Measurements from ENCODE around the gene FASN. TPM values are rescaled to one million over a fixed set of nuclear protein-coding genes. Genes with fewer than 3 reads are reported as not detected.

FASN gene
- 132 to 142 TPM (median 139 TPM) in 5 replicates for total RNA-seq (2022; extraction: Qiagen RNA extraction)

GRCh38 chr17:82098169-82098938 lies at the start of gene FASN:
TSS of gene FASN (minus strand) at chr17:82098236. CDS start at chr17:82096445, 1,791 bp downstream.

DNA sequence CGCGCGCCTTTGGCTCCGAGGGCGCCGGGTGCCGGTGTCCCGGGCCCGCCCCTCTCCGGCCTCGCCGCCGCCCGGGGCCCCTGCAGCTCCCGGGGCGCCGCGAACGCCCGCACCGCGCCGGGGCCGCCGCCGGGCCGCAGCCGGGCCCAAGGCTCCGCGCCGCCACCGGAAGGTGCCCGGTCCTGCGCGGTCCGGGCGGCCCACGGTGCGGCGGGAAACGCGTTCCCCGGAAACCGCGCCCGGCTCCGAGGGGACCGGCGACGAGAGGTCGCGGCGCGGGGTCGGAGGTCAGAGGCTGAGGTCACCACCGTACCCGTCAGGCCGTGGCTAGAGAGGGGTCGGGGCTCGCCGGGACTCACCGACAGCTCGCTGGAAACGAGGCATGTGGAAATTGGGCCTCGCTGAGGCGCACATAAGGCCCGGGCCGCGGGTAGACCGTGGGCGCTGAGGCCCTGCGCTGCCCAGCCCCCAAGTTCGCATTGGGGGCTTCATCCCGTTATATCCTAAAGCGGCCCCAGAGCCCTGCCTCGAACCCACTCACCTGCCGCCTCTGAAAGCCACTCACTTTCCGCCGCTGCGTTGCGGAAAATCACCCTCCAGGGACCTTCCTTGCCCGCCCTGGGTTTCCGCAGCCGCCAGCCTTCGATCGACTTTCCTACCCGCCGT lies 32.3 kb downstream of the FASN start, which contains the start of gene DUS1L:
Gene DUS1L, minus strand, starts transcription at position 167 of the 666 bp plus-strand sequence. CDS start 745 bp downstream, outside the sequence.

DNA sequence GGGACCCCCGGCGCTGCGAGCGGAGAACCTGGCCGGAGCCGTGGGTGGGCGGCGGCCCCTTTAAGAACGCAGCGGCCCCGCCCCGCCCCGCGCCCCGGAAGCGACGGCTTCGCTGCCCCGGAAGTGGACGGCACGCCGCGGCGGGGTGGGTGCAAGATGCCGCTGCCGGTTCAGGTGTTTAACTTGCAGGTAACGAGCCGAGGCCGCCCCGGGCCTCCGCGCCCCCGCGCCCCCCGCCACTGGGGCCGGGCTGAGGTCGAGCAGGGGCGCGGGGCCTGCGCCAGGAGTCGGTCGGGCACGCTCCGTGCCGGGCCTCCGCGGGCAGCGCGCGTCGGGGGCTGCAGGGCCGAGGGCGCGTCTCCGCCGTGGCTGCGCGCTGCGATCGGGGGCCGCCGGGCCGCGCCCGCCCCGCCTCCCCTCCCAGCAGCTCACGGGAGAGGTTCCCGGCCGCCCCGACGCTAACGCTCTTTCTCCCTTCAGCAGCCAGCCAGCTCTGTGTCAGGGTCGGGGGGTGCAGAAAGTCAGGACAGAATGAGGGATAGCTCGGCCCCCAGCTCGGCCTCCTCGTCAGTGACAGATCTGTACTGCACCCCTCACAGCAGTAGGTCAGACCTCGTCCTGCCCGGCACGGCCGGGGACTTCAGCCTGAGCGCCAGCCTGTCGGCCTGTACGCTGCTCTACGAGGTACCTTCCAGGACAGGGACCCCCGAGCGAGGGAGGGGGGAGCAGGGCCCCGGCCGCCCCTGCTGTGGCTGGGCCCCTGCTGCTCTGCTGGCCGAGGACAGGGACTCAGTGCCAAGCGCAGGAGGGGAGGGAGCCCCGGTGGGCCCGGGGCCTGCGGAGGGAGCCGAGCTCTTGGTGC lies 46.0 kb downstream of the FASN start, which contains the start of the genes GPS1 and RFNG:
Gene GPS1, plus strand, starts transcription at position 123 of the 862 bp plus-strand sequence. Its CDS starts 34 bp downstream, at position 157.
Gene RFNG, minus strand, starts transcription at position 36 of the 862 bp plus-strand sequence. CDS start 45 bp downstream, outside the sequence.

DNA sequence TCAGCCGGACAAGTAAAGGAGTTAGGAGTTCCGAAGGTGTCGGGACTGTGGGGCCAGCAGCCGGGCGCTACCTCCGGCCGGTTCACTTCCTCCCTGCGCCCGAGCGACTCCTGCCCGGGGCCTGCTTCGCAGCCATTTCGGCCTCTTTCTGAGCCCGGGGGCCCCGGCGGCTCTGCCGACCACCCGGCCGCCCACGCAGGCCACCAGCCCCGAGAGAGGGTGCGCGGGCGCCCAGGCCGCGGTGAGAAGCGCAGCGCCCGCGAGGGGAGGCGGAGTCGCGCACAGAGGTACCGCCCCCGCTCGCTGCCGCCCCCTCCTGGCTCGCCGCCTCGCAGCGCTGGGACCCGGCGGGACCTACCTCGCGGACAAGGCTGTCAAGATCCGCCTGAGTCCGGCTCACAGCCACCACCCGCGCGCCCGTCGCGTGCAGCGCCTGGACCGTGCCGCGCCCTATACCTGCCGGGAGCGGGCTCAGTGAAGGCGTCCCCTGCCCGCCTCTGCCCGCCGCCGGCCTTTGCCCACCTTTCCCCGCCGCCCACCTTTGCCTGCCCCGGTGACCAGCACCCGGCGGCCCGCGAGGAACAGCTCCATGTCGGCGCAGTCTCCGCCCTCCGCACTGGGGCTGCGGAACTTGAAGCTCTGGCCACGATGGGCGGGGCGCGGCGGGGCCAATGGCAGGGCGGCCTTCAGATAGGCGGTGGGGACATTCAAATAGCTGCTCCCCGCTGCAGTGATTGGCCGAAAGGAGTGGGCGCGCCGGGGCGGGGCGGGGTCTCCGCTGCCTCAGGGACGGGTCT lies 60.7 kb downstream of the FASN start, which contains the start of gene DCXR:
Gene DCXR, minus strand, starts transcription at position 606 of the 797 bp plus-strand sequence. Its CDS starts 15 bp downstream, at position 591.

GRCh38 chr17:82031303-82031884 lies 66.6 kb downstream of the FASN start, which contains the start of gene RAC3:
TSS of gene RAC3 (plus strand) at chr17:82031678. CDS start at chr17:82031762, 84 bp downstream.

Other genes starting within 250 kb of the FASN start
- gene P4HB, start 237.7 kb downstream of the FASN start, total RNA-seq (2022; extraction: Qiagen RNA extraction): 666 to 810 TPM (median 679 TPM) in 5 replicates
- gene ARHGDIA, start 226.9 kb downstream of the FASN start, total RNA-seq (2022; extraction: Qiagen RNA extraction): 561 to 665 TPM (median 634 TPM) in 5 replicates
- 171 to 247 TPM (median 233 TPM) in 5 replicates for gene ALYREF, start 206.7 kb downstream of the FASN start, total RNA-seq (2022; extraction: Qiagen RNA extraction)
- gene ANAPC11, start 206.5 kb downstream of the FASN start, total RNA-seq (2022; extraction: Qiagen RNA extraction): 179 to 295 TPM (median 289 TPM) in 5 replicates
- gene NPB, start 196.0 kb downstream of the FASN start, total RNA-seq (2022; extraction: Qiagen RNA extraction): 0.36 to 0.59 TPM (median 0.53 TPM) in 5 replicates
- 14.4 to 17.4 TPM (median 16.9 TPM) in 5 replicates for gene PCYT2, start 186.8 kb downstream of the FASN start, total RNA-seq (2022; extraction: Qiagen RNA extraction)
- 32.8 to 46.8 TPM (median 42.2 TPM) in 5 replicates for gene SIRT7, start 180.1 kb downstream of the FASN start, total RNA-seq (2022; extraction: Qiagen RNA extraction)
- gene MAFG, start 170.5 kb downstream of the FASN start, total RNA-seq (2022; extraction: Qiagen RNA extraction): 28.2 to 33.6 TPM (median 29.0 TPM) in 5 replicates
- 68.6 to 86.8 TPM (median 85.6 TPM) in 5 replicates for gene PYCR1, start 160.9 kb downstream of the FASN start, total RNA-seq (2022; extraction: Qiagen RNA extraction)
- not detected in 5 replicates for gene MYADML2, start 151.0 kb downstream of the FASN start, total RNA-seq (2022; extraction: Qiagen RNA extraction)
- gene NOTUM, start 137.0 kb downstream of the FASN start, total RNA-seq (2022; extraction: Qiagen RNA extraction): 0.14 to 0.37 TPM (median 0.35 TPM) in 5 replicates
- 20.7 to 30.1 TPM (median 27.2 TPM) in 5 replicates for gene ASPSCR1, start 120.6 kb downstream of the FASN start, total RNA-seq (2022; extraction: Qiagen RNA extraction)
- 123 to 204 TPM (median 184 TPM) in 5 replicates for gene CENPX, start 75.4 kb downstream of the FASN start, total RNA-seq (2022; extraction: Qiagen RNA extraction)
- gene LRRC45, start 74.9 kb downstream of the FASN start, total RNA-seq (2022; extraction: Qiagen RNA extraction): 11.0 to 15.6 TPM (median 13.4 TPM) in 5 replicates
- 25.9 to 40.2 TPM (median 36.1 TPM) in 5 replicates for gene RAC3, start 66.6 kb downstream of the FASN start, total RNA-seq (2022; extraction: Qiagen RNA extraction)
- gene DCXR, start 60.5 kb downstream of the FASN start, total RNA-seq (2022; extraction: Qiagen RNA extraction): 61.0 to 102 TPM (median 96.9 TPM) in 5 replicates
- 18.5 to 24.7 TPM (median 23.0 TPM) in 5 replicates for gene RFNG, start 46.4 kb downstream of the FASN start, total RNA-seq (2022; extraction: Qiagen RNA extraction)
- gene GPS1, start 46.3 kb downstream of the FASN start, total RNA-seq (2022; extraction: Qiagen RNA extraction): 114 to 145 TPM (median 137 TPM) in 5 replicates
- gene DUS1L, start 32.4 kb downstream of the FASN start, total RNA-seq (2022; extraction: Qiagen RNA extraction): 76.1 to 141 TPM (median 135 TPM) in 5 replicates
- gene CCDC57, start 114.6 kb upstream of the FASN start, total RNA-seq (2022; extraction: Qiagen RNA extraction): 19.5 to 28.4 TPM (median 27.6 TPM) in 5 replicates
- 131 to 168 TPM (median 149 TPM) in 5 replicates for gene SLC16A3, start 130.8 kb upstream of the FASN start, total RNA-seq (2022; extraction: Qiagen RNA extraction)
- 225 to 238 TPM (median 229 TPM) in 5 replicates for gene CSNK1D, start 175.5 kb upstream of the FASN start, total RNA-seq (2022; extraction: Qiagen RNA extraction)
- gene CD7, start 219.4 kb upstream of the FASN start, total RNA-seq (2022; extraction: Qiagen RNA extraction): 0.17 to 0.28 TPM (median 0.19 TPM) in 4 of 5 replicates, not detected in the other
- gene SECTM1, start 235.5 kb upstream of the FASN start, total RNA-seq (2022; extraction: Qiagen RNA extraction): 1.4 to 3.6 TPM (median 2.1 TPM) in 5 replicates

All from A549 treated with Hydrocortisone at 1 μM for 4 hours (cell line).